ENCODE results near the gene BCL7C. TPM values are rescaled to one million over a fixed set of nuclear protein-coding genes. Genes with fewer than 3 reads are reported as not detected.
"Not testable (repeated sequence)": the region's sequence is repeated elsewhere in the genome, so short reads cannot be mapped to it uniquely, and the experiment has no call there.

The BCL7C gene
- total RNA-seq, 2 experiments from 2014 or later = 17.8 to 19.1 TPM

- no peaks in the 10 kb centered on the region for H3K27me3 Mint-ChIP-seq
- Histone ChIP-seq H3K27me3 (ENCODE audit: control insufficient read depth in 1 of 2, insufficient read depth in 2 of 2, low read length in 2 of 2) (no peaks in the 10 kb centered on the region), H3K9me3 (ENCODE audit: control insufficient read depth in 1 of 2, insufficient read depth in 1 of 2, low read length in 2 of 2) (no peaks in the 10 kb centered on the region), H3K36me3 (ENCODE audit: insufficient read depth, low read length) (peaks cover 26% of the 10 kb centered on the region), H3K4me1 (ENCODE audit: insufficient read depth, low read length) (peaks cover 50% of the 10 kb centered on the region), H3K4me3 (ENCODE audit: low read length) (peak overlapping the region; percentile 88), H3K27ac (ENCODE audit: low read depth in 1 of 2, low read length in 2 of 2) (peak overlapping the region in 1 of 2 donors; percentile 85)
- peak in 1 of 14 experiments; percentile 17 for DNase-seq
- peaks cover 25% of the 10 kb centered on the region for H3K36me3 Mint-ChIP-seq (ENCODE audit: low read depth)
- no peaks in the 10 kb centered on the region for H3K9me3 Mint-ChIP-seq
- TF ChIP-seq CTCF (IDR thresholded peaks at IDR 0.05) = no peak
- no peak for ATAC-seq (ENCODE audit: poor library complexity)
- H3K27ac Mint-ChIP-seq = peak overlapping the region; percentile 72
- H3K4me1 Mint-ChIP-seq (ENCODE audit: low read depth) = peaks cover 49% of the 10 kb centered on the region
- POLR2A ChIA-PET = interaction anchor here (0.7 to 5.6 kb wide), 5 partner anchors 9 to 225 kb away, joined by 4 to 35 read pairs (median 7); partner anchors contain the start of gene KAT8
- CTCF ChIA-PET = interaction anchor here (1.2 to 1.4 kb wide), 3 partner anchors 9 to 88 kb away, joined by 4 to 7 read pairs (median 5); no protein-coding TSS in a partner anchor
- intact Hi-C loops (cut with DNase I, micrococcal nuclease) = no loop called here
- H3K4me3 Mint-ChIP-seq = peak overlapping the region; percentile 86
Observed at GRCh38 chr16:30892670-30893416, 1.0 kb downstream of the BCL7C start.

- Mint-ChIP-seq H3K27ac (peak overlapping the region; percentile 53), H3K4me3 (peak overlapping the region; percentile 65), H3K36me3 (ENCODE audit: low read depth) (peaks cover 34% of the 10 kb centered on the region), H3K4me1 (ENCODE audit: low read depth) (peaks cover 39% of the 10 kb centered on the region)
- H3K4me3 ChIP-seq (ENCODE audit: low read length); H3K27me3 ChIP-seq (ENCODE audit: control insufficient read depth in 1 of 2, insufficient read depth in 2 of 2, low read length in 2 of 2); intact Hi-C loops (cut with DNase I, micrococcal nuclease); H3K9me3 Mint-ChIP-seq; H3K9me3 ChIP-seq (ENCODE audit: control insufficient read depth in 1 of 2, insufficient read depth in 1 of 2, low read length in 2 of 2); DNase-seq; H3K27me3 Mint-ChIP-seq; ATAC-seq (ENCODE audit: poor library complexity); H3K27ac ChIP-seq (ENCODE audit: low read depth in 1 of 2, low read length in 2 of 2): not testable (repeated sequence)
- ChIA-PET POLR2A (interaction anchor here (2.7 to 5.6 kb wide), 2 partner anchors 11 to 15 kb away, joined by 9 to 35 read pairs; no protein-coding TSS in a partner anchor), CTCF (interaction anchor here (0.6 to 1.8 kb wide), 2 partner anchors 11 to 48 kb away, joined by 4 to 9 read pairs; no protein-coding TSS in a partner anchor)
- Histone ChIP-seq H3K36me3 (ENCODE audit: insufficient read depth, low read length) (peaks cover 36% of the 10 kb centered on the region), H3K4me1 (ENCODE audit: insufficient read depth, low read length) (peaks cover 37% of the 10 kb centered on the region)
Observed at GRCh38 chr16:30891043-30891823, 2.6 kb downstream of the BCL7C start.

GRCh38 chr16:30889721-30890120 lies 4.2 kb downstream of the BCL7C start:
- DNase-seq (no peak), ATAC-seq (ENCODE audit: poor library complexity) (no peak)
- Mint-ChIP-seq H3K9me3 (no peaks in the 10 kb centered on the region), H3K27ac (no peak overlapping the region), H3K27me3 (no peaks in the 10 kb centered on the region), H3K4me3 (peak overlapping the region; percentile 25), H3K36me3 (ENCODE audit: low read depth) (peaks cover 46% of the 10 kb centered on the region), H3K4me1 (ENCODE audit: low read depth) (peaks cover 24% of the 10 kb centered on the region)
- Histone ChIP-seq H3K4me1 (ENCODE audit: insufficient read depth, low read length) (peaks cover 29% of the 10 kb centered on the region), H3K27me3 (ENCODE audit: control insufficient read depth in 1 of 2, insufficient read depth in 2 of 2, low read length in 2 of 2) (no peaks in the 10 kb centered on the region), H3K36me3 (ENCODE audit: insufficient read depth, low read length) (peaks cover 41% of the 10 kb centered on the region), H3K4me3 (ENCODE audit: low read length) (no peak overlapping the region), H3K27ac (ENCODE audit: low read depth in 1 of 2, low read length in 2 of 2) (no peak overlapping the region), H3K9me3 (ENCODE audit: control insufficient read depth in 1 of 2, insufficient read depth in 1 of 2, low read length in 2 of 2) (no peaks in the 10 kb centered on the region)
- ChIA-PET POLR2A (interaction anchor here (2.7 to 5.6 kb wide), 2 partner anchors 12 to 14 kb away, joined by 9 to 35 read pairs; no protein-coding TSS in a partner anchor), CTCF (interaction anchor here (1.0 to 1.3 kb wide), 2 partner anchors 12 kb away, joined by 3 to 4 read pairs; no protein-coding TSS in a partner anchor)
- intact Hi-C loops (cut with DNase I, micrococcal nuclease) = no loop called here
- TF ChIP-seq CTCF (IDR thresholded peaks at IDR 0.05) = no peak
